WERI-Rb-1 (cell line): ENCODE results near the gene TNFAIP1.
"Not testable (repeated sequence)": the region's sequence is repeated elsewhere in the genome, so short reads cannot be mapped to it uniquely, and the experiment has no call there.

Experiments
- DNase-seq: peaks from one replicate; pipeline ENCODE4 v3.0.0-alpha.2; 2020
- H3K27ac ChIP-seq: fragments of 250-450 bp; sonication (Bioruptor Pico); 2 replicates; pipeline ENCODE4 v1.5.1; 2020; ENCODE audit warnings: mild to moderate bottlenecking, moderate library complexity
- H3K27me3 ChIP-seq: fragments of 250-450 bp; sonication (Bioruptor Pico); 2 replicates; pipeline ENCODE4 v1.5.1; 2021; ENCODE audit warnings: mild to moderate bottlenecking, low read depth, moderate library complexity; ENCODE audit not compliant: insufficient read depth, severe bottlenecking
- H3K36me3 ChIP-seq: fragments of 250-450 bp; sonication (Bioruptor Pico); 2 replicates; pipeline ENCODE4 v1.5.1; 2020; ENCODE audit warnings: mild to moderate bottlenecking, moderate library complexity
- H3K4me3 ChIP-seq: 2 replicates; pipeline ENCODE4 v1.5.1; 2011; ENCODE audit warnings: low read depth, mild to moderate bottlenecking, control low read depth, low read length
- H3K9me3 ChIP-seq: fragments of 250-450 bp; sonication (Bioruptor Pico); 2 replicates; pipeline ENCODE4 v1.5.1; 2021; ENCODE audit warnings: mild to moderate bottlenecking, moderate library complexity; ENCODE audit not compliant: severe bottlenecking
- TF ChIP-seq, protein P1 (sequence below): IDR thresholded peaks from 2 replicates; pipeline ENCODE4 v1.5.1; 2011; ENCODE audit warnings: low read depth, mild to moderate bottlenecking, control low read depth, inconsistent platforms, low read length

TNFAIP1 gene, protein sequence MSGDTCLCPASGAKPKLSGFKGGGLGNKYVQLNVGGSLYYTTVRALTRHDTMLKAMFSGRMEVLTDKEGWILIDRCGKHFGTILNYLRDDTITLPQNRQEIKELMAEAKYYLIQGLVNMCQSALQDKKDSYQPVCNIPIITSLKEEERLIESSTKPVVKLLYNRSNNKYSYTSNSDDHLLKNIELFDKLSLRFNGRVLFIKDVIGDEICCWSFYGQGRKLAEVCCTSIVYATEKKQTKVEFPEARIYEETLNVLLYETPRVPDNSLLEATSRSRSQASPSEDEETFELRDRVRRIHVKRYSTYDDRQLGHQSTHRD

DNA sequence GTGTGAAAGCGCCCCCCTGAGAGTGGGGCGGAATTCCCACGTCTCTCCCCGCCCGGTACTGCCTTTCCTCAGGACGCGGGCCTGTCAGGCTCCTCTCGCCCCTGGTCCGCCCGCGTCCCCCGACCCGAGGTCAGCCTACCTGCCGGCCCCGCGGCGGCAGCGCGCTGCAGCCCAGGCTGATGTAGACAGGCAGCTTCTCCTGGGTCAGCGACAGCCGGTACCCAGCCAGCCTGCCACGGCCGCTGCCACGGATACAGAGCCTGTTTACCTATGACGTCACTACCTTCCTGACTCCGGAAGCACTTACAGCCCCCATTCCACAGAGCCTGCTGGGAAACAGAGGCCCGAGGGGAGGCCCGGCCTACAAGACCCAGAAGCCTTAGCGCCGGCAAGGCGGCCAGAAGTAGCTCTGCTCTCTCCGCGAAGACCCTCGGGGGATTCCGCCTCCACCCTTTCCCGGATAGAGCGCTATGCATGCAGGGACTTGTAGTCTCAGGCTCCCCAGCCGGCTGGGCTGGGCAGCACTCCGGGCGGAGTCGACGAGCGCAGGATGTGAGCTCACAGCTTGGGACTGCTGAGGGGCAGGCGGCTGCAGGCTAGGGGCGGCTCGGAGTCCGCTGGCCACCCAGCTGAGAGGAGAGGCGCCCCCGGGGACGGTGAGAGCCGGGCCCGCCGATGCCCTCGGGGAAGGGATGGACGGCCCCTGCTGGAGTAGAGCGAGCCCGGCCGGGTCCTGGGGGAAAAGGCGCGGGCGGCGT lies at the start of gene TNFAIP1, which contains the start of gene IFT20:
TNFAIP1 (plus strand) TSS at position 561 of the 758 bp plus-strand sequence. CDS start 3,761 bp downstream, outside the sequence.
IFT20 (minus strand) TSS at position 272 of the 758 bp plus-strand sequence. CDS start 3,487 bp downstream, outside the sequence.
- TF ChIP-seq, protein P1, sequence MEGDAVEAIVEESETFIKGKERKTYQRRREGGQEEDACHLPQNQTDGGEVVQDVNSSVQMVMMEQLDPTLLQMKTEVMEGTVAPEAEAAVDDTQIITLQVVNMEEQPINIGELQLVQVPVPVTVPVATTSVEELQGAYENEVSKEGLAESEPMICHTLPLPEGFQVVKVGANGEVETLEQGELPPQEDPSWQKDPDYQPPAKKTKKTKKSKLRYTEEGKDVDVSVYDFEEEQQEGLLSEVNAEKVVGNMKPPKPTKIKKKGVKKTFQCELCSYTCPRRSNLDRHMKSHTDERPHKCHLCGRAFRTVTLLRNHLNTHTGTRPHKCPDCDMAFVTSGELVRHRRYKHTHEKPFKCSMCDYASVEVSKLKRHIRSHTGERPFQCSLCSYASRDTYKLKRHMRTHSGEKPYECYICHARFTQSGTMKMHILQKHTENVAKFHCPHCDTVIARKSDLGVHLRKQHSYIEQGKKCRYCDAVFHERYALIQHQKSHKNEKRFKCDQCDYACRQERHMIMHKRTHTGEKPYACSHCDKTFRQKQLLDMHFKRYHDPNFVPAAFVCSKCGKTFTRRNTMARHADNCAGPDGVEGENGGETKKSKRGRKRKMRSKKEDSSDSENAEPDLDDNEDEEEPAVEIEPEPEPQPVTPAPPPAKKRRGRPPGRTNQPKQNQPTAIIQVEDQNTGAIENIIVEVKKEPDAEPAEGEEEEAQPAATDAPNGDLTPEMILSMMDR, result no peak
- H3K4me3 ChIP-seq, result peak within 1 kb of the TSS; percentile 73
- DNase-seq, result peak; percentile 99
- H3K9me3 ChIP-seq, result no peaks in the 10 kb centered on the region
- peaks cover 17% of the 10 kb centered on the region for H3K36me3 ChIP-seq
- H3K27me3 ChIP-seq, result no peaks in the 10 kb centered on the region
- peak within 1 kb of the TSS; percentile 62 for H3K27ac ChIP-seq

DNA sequence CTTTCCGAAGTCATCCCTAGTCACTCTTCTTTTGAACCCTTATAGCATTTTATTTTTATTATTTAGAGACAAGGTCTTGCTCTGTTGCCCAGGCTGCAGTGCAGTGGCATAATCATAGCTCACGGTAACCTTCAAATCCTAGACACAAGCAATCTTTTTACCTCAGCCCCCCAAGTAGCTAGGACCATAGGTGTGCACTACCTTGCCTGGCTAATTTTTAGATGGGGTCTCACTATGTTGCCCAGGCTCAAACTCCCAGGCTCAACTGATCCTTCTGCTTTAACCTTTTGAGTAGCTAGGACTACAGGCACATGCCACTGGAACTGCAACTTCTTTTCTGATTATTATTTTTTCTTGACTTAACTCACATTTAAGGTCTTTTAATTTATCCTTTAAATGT lies 49.6 kb upstream of the TNFAIP1 start:
- TF ChIP-seq, protein P1, result no peak
- Histone ChIP-seq H3K27me3 (no peaks in the 10 kb centered on the region), H3K27ac (no peak overlapping the region), H3K36me3 (no peaks in the 10 kb centered on the region), H3K4me3 (no peak overlapping the region), H3K9me3 (no peaks in the 10 kb centered on the region)
- DNase-seq, result no peak

- H3K36me3 ChIP-seq, result no peaks in the 10 kb centered on the region
- H3K9me3 ChIP-seq, result no peaks in the 10 kb centered on the region
- TF ChIP-seq, protein P1, result no peak
- no peak overlapping the region for H3K27ac ChIP-seq
- no peak overlapping the region for H3K4me3 ChIP-seq
- DNase-seq, result no peak
- no peaks in the 10 kb centered on the region for H3K27me3 ChIP-seq
Observed at GRCh38 chr17:28290703-28291102, 44.9 kb upstream of the TNFAIP1 start.

DNA sequence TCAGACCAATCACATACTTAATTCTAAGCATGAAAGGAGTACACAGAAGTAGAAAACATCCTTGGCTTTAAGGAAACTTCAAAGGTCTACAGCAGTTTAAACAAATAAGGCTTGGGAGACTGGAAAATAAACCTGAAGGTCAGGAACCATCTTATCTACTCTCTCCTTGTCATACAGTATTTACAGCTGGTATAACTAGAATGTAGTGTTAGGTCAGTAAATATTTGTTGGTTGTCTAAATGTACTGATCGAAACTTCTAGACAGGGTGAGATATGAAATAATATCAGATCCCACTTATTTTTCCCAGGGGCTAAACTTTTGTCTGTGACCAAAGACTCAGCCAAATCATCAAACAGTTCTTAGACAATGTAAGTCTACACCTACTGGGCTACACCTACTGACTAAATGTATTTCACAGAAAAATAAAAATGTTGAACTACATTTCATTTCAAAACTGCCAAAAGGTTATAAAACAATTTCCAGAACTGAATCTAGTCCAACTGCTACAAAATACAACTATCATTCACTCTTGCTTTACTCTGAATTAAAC lies 43.7 kb upstream of the TNFAIP1 start:
- Histone ChIP-seq H3K9me3 (no peaks in the 10 kb centered on the region), H3K27ac (no peak overlapping the region), H3K4me3 (no peak overlapping the region), H3K36me3 (no peaks in the 10 kb centered on the region), H3K27me3 (no peaks in the 10 kb centered on the region)
- DNase-seq, result no peak
- TF ChIP-seq, protein P1, result no peak

- H3K27me3 ChIP-seq, H3K4me3 ChIP-seq, H3K36me3 ChIP-seq, H3K27ac ChIP-seq, H3K9me3 ChIP-seq, DNase-seq: not testable (repeated sequence)
Observed at GRCh38 chr17:28292878-28293277, 42.7 kb upstream of the TNFAIP1 start.

GRCh38 chr17:28293994-28294393 lies 41.6 kb upstream of the TNFAIP1 start:
- TF ChIP-seq, protein P1, result no peak
- H3K36me3 ChIP-seq, result no peaks in the 10 kb centered on the region
- H3K27me3 ChIP-seq, result no peaks in the 10 kb centered on the region
- DNase-seq, result no peak
- no peaks in the 10 kb centered on the region for H3K9me3 ChIP-seq
- H3K27ac ChIP-seq, result no peak overlapping the region
- H3K4me3 ChIP-seq, result no peak overlapping the region
